ENCODE data around the gene PSMB3. TPM values are rescaled to one million over a fixed set of nuclear protein-coding genes. Genes with fewer than 3 reads are reported as not detected.

The PSMB3 gene
- polyA plus RNA-seq, 3 donors, result 315 to 689 (median 625) TPM

DNA sequence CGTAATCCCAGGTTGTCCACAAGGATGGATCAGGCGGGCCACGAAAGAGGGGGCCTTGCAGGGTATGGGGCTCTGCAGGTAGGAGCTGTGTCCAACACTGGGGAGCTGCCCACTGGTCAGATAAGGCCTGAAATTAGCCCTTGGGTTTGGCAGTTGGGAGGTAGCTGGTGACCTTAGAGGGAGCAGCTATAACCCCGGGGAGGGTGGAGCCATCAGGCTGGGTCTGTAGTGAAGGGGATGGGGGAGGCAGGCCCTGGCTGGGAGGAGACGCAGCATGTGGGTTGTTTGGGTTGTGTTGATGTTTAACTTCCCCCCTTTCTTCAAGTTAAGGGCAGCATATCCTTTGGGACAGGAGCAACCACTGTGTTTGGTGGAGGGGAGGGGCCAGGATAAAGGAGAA lies 41.6 kb upstream of the PSMB3 start:
- Histone ChIP-seq H2AFZ (ENCODE audit: insufficient read depth, low read depth, low read length, poor library complexity, severe bottlenecking) (no peak overlapping the region), H3K4me3 (replicated peaks in 1 of 3; ENCODE audit: low read depth in 2 of 3, low read length in 3 of 3) (no peak overlapping the region), H3K9me3 (replicated peaks in 1 of 2; ENCODE audit: control insufficient read depth in 1 of 2, insufficient read depth in 1 of 2, low read length in 2 of 2) (no peaks in the 10 kb centered on the region), H3K4me2 (replicated peaks; ENCODE audit: extremely low read depth, low read length, poor library complexity, severe bottlenecking) (no peak overlapping the region), H3K27me3 (ENCODE audit: control insufficient read depth in 2 of 2, insufficient read depth in 2 of 2, low read length in 2 of 2) (peaks cover 0 to 4% of the 10 kb centered on the region in 2 donors), H3K27ac (ENCODE audit: low read depth in 1 of 2, low read length in 2 of 2) (no peak overlapping the region), H3K9ac (ENCODE audit: insufficient read depth, low read length, poor library complexity, severe bottlenecking) (no peak overlapping the region), H4K20me1 (ENCODE audit: insufficient read depth, low read length) (peaks cover 19% of the 10 kb centered on the region), H3K4me1 (ENCODE audit: control insufficient read depth in 1 of 2, insufficient read depth in 2 of 2, low read length in 2 of 2) (peaks cover 10 to 15% of the 10 kb centered on the region in 2 donors), H3K36me3 (replicated peaks in 1 of 2; ENCODE audit: control insufficient read depth in 1 of 2, insufficient read depth in 2 of 2, low read length in 2 of 2) (peaks cover 33 to 62% of the 10 kb centered on the region in 2 donors), H3K79me2 (ENCODE audit: insufficient read depth, low read length) (peaks cover 8% of the 10 kb centered on the region)
- Mint-ChIP-seq H3K27me3 (ENCODE audit: low read depth in 3 of 3) (peaks cover 6 to 16% (median 9%) of the 10 kb centered on the region in 3 donors), H3K4me1 (peaks cover 36% of the 10 kb centered on the region), H3K4me3 (no peak overlapping the region), H3K9me3 (peaks cover 0 to 2% (median 0%) of the 10 kb centered on the region in 7 donors), H3K27ac (no peak overlapping the region), H3K36me3 (peaks cover 52 to 62% of the 10 kb centered on the region in 2 donors)
- DNase-seq, result no peak
- TF ChIP-seq, protein P1, sequence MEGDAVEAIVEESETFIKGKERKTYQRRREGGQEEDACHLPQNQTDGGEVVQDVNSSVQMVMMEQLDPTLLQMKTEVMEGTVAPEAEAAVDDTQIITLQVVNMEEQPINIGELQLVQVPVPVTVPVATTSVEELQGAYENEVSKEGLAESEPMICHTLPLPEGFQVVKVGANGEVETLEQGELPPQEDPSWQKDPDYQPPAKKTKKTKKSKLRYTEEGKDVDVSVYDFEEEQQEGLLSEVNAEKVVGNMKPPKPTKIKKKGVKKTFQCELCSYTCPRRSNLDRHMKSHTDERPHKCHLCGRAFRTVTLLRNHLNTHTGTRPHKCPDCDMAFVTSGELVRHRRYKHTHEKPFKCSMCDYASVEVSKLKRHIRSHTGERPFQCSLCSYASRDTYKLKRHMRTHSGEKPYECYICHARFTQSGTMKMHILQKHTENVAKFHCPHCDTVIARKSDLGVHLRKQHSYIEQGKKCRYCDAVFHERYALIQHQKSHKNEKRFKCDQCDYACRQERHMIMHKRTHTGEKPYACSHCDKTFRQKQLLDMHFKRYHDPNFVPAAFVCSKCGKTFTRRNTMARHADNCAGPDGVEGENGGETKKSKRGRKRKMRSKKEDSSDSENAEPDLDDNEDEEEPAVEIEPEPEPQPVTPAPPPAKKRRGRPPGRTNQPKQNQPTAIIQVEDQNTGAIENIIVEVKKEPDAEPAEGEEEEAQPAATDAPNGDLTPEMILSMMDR (IDR thresholded peaks at IDR 0.05), result no peak
- intact Hi-C loops (cut with micrococcal nuclease), result no loop called here
- 98% methylated on average over 4 of the region's 5 CpGs for WGBS (ENCODE audit: insufficient coverage)

DNA sequence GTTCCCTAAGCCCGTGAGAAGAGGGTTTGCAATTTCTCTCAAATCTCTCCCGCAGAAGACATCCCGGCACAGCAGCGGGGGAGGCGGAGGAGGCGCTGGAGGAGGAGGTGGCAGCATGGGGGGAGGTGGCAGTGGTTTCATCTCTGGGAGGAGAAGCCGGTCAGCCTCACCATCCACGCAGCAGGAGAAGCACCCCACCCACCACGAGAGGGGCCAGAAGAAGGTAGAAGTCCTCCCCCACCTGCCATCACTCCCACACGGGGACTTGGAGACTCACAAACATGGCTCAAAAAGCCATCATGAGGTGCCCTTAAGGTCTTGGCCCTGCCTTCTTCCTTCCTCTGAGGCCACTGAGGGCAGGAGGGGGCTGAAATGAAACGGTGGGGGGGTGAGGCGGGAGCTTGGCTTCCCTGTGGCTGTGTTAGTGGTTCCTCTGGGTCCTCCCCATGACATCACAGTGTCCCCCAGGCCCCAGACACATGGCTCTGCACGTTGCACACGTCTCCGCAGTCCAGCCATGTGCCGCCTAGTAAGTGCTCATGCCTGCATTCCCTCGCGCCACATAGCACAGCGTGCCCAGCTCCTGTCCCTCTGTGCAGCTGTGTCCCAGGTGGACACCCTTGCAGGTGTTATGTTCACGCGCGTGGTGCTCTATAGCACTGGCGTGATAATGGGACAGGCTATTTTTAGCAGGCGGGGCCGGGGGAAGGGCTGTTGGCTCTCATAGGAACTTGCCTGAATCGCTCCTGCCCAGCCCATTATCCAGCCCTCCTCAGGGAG lies 40.6 kb upstream of the PSMB3 start:
- Histone ChIP-seq H3K36me3 (replicated peaks in 1 of 2; ENCODE audit: control insufficient read depth in 1 of 2, insufficient read depth in 2 of 2, low read length in 2 of 2) (peaks cover 42 to 72% of the 10 kb centered on the region in 2 donors), H3K4me1 (ENCODE audit: control insufficient read depth in 1 of 2, insufficient read depth in 2 of 2, low read length in 2 of 2) (peaks cover under 1 to 5% of the 10 kb centered on the region in 2 donors), H2AFZ (ENCODE audit: insufficient read depth, low read depth, low read length, poor library complexity, severe bottlenecking) (no peak overlapping the region), H3K27ac (ENCODE audit: low read depth in 1 of 2, low read length in 2 of 2) (no peak overlapping the region), H3K9me3 (replicated peaks in 1 of 2; ENCODE audit: control insufficient read depth in 1 of 2, insufficient read depth in 1 of 2, low read length in 2 of 2) (no peaks in the 10 kb centered on the region), H3K27me3 (ENCODE audit: control insufficient read depth in 2 of 2, insufficient read depth in 2 of 2, low read length in 2 of 2) (no peaks in the 10 kb centered on the region), H3K9ac (ENCODE audit: insufficient read depth, low read length, poor library complexity, severe bottlenecking) (no peak overlapping the region), H3K4me2 (replicated peaks; ENCODE audit: extremely low read depth, low read length, poor library complexity, severe bottlenecking) (no peak overlapping the region), H4K20me1 (ENCODE audit: insufficient read depth, low read length) (peaks cover 15% of the 10 kb centered on the region), H3K4me3 (replicated peaks in 1 of 3; ENCODE audit: low read depth in 2 of 3, low read length in 3 of 3) (no peak overlapping the region), H3K79me2 (ENCODE audit: insufficient read depth, low read length) (peaks cover 8% of the 10 kb centered on the region)
- Mint-ChIP-seq H3K27me3 (ENCODE audit: low read depth in 3 of 3) (peaks cover 0 to 12% (median 0%) of the 10 kb centered on the region in 3 donors), H3K4me1 (peaks cover 26% of the 10 kb centered on the region), H3K4me3 (no peak overlapping the region), H3K27ac (peak overlapping the region in 1 of 7 donors; percentile 37), H3K9me3 (peaks cover 0 to 1% (median 0%) of the 10 kb centered on the region in 7 donors), H3K36me3 (peaks cover 61 to 67% of the 10 kb centered on the region in 2 donors)
- no peak for DNase-seq
- WGBS (ENCODE audit: insufficient coverage), result 71% methylated on average over 13 of the region's 26 CpGs
- TF ChIP-seq, protein P1 (IDR thresholded peaks at IDR 0.05), result no peak
- intact Hi-C loops (cut with micrococcal nuclease), result no loop called here

Measured in CD14-positive monocyte (primary cell).